Measurements from ENCODE around the gene GGNBP2.

Gene GGNBP2

GRCh38 chr17:36627101-36627500 lies 82.4 kb downstream of the GGNBP2 start:
- H3K27ac ChIP-seq: no peak overlapping the region
- no peaks in the 10 kb centered on the region for H3K27me3 ChIP-seq (ENCODE audit: control insufficient read depth, insufficient read depth, low read length)
- H3K36me3 ChIP-seq (ENCODE audit: control insufficient read depth, insufficient read depth, low read length): no peaks in the 10 kb centered on the region
- H3K79me2 ChIP-seq: no peaks in the 10 kb centered on the region
- H3K9me3 ChIP-seq (ENCODE audit: control insufficient read depth, low read length): no peaks in the 10 kb centered on the region
- H3K4me2 ChIP-seq (ENCODE audit: low read length): no peak overlapping the region
- no peak overlapping the region for H3K9ac ChIP-seq
- H2AFZ ChIP-seq: no peak overlapping the region
- TF ChIP-seq, protein P1, sequence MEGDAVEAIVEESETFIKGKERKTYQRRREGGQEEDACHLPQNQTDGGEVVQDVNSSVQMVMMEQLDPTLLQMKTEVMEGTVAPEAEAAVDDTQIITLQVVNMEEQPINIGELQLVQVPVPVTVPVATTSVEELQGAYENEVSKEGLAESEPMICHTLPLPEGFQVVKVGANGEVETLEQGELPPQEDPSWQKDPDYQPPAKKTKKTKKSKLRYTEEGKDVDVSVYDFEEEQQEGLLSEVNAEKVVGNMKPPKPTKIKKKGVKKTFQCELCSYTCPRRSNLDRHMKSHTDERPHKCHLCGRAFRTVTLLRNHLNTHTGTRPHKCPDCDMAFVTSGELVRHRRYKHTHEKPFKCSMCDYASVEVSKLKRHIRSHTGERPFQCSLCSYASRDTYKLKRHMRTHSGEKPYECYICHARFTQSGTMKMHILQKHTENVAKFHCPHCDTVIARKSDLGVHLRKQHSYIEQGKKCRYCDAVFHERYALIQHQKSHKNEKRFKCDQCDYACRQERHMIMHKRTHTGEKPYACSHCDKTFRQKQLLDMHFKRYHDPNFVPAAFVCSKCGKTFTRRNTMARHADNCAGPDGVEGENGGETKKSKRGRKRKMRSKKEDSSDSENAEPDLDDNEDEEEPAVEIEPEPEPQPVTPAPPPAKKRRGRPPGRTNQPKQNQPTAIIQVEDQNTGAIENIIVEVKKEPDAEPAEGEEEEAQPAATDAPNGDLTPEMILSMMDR (IDR thresholded peaks at IDR 0.05): no peak
- H3K4me1 ChIP-seq: no peaks in the 10 kb centered on the region
- H3K4me3 ChIP-seq (ENCODE audit: low read depth, low read length): no peak overlapping the region

DNA sequence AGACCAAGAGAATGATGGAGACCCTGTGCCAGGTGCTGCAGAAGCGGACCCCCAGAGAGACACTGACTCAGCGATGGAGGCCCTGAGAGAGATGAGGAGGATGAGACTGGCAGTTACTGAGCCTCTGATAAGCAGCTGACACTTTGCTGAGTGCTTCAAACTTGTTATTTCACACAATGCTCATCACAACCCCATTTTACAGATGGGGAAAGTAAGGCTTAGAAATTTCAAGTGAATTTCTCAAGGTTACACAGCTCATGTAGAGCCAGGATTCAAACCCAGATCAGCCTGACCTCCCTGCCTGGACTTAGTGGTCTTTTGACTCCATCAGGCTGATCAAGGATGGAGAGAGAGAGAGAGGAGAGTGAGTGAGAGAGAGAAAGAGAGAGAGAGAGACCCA lies 83.9 kb downstream of the GGNBP2 start:
- H3K4me3 ChIP-seq (ENCODE audit: low read depth, low read length): no peak overlapping the region
- no peaks in the 10 kb centered on the region for H3K79me2 ChIP-seq
- no peak overlapping the region for H3K9ac ChIP-seq
- no peak overlapping the region for H3K27ac ChIP-seq
- no peaks in the 10 kb centered on the region for H3K9me3 ChIP-seq (ENCODE audit: control insufficient read depth, low read length)
- no peaks in the 10 kb centered on the region for H3K27me3 ChIP-seq (ENCODE audit: control insufficient read depth, insufficient read depth, low read length)
- no peak overlapping the region for H3K4me2 ChIP-seq (ENCODE audit: low read length)
- TF ChIP-seq, protein P1 (IDR thresholded peaks at IDR 0.05): no peak
- no peaks in the 10 kb centered on the region for H3K36me3 ChIP-seq (ENCODE audit: control insufficient read depth, insufficient read depth, low read length)
- no peaks in the 10 kb centered on the region for H3K4me1 ChIP-seq
- no peak overlapping the region for H2AFZ ChIP-seq

DNA sequence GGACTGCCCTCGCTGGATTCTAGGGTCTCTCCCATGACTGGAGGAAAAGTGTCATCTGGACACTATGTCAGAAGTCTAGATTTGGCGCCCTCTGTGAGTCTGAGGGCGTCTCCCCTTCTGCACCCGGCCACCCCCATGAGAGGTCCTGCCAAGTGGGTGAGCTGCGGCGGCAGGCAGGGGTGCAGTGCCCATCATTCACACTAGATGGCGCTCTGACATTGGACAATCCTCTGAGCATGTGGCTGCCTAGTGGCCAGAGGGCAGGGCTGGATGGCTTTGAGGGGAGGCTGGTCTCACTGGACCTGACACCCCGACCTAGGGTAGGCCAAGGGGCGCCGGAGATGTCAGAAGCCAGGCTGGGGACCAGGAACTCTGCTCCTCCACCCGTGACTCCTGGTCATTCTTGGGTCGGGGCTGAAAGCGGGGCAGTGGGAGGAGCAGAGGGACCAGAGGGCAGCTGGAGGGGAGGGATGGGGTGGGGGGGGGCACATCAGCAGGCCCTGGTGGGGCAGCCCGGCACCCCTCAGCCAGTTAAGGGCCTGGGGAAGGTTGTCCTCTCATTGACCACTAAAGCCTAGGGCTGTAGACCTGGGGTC lies 84.6 kb downstream of the GGNBP2 start:
- no peaks in the 10 kb centered on the region for H3K4me1 ChIP-seq
- H3K4me2 ChIP-seq (ENCODE audit: low read length): no peak overlapping the region
- TF ChIP-seq, protein P1 (IDR thresholded peaks at IDR 0.05): peak; percentile 98
- no peaks in the 10 kb centered on the region for H3K79me2 ChIP-seq
- H3K27ac ChIP-seq: no peak overlapping the region
- no peaks in the 10 kb centered on the region for H3K27me3 ChIP-seq (ENCODE audit: control insufficient read depth, insufficient read depth, low read length)
- H2AFZ ChIP-seq: no peak overlapping the region
- no peaks in the 10 kb centered on the region for H3K9me3 ChIP-seq (ENCODE audit: control insufficient read depth, low read length)
- no peak overlapping the region for H3K4me3 ChIP-seq (ENCODE audit: low read depth, low read length)
- H3K36me3 ChIP-seq (ENCODE audit: control insufficient read depth, insufficient read depth, low read length): no peaks in the 10 kb centered on the region
- no peak overlapping the region for H3K9ac ChIP-seq

DNA sequence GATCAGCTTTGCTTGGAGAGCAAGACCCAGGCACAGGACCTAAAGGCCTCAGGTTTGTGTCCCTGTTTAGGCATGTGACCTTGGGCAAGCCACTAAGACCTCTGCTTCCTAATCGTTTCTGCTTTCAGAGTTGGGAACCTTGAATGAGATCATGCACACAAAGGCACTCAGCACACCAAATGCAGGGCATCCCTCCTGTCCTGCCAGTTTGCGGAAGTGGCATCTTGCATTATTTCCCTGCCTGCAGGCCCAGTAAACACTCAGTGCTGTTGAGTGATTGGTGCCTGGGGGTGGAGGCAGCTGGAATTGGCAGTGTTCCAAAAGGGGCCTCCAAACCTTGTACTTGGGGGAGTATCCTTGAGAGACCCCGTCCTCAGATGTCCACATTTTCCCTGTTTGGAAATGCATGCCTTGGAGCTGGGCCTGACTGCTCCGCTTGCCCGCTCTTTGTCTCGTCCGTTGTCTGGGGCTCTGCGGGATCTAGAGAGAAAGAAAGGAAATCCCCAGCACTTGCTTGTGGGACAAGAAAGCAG lies 85.3 kb downstream of the GGNBP2 start:
- H3K36me3 ChIP-seq (ENCODE audit: control insufficient read depth, insufficient read depth, low read length): no peaks in the 10 kb centered on the region
- H3K9ac ChIP-seq: no peak overlapping the region
- no peaks in the 10 kb centered on the region for H3K9me3 ChIP-seq (ENCODE audit: control insufficient read depth, low read length)
- H3K4me2 ChIP-seq (ENCODE audit: low read length): no peak overlapping the region
- no peaks in the 10 kb centered on the region for H3K4me1 ChIP-seq
- H3K79me2 ChIP-seq: no peaks in the 10 kb centered on the region
- TF ChIP-seq, protein P1 (IDR thresholded peaks at IDR 0.05): no peak
- H3K27me3 ChIP-seq (ENCODE audit: control insufficient read depth, insufficient read depth, low read length): no peaks in the 10 kb centered on the region
- no peak overlapping the region for H2AFZ ChIP-seq
- H3K27ac ChIP-seq: no peak overlapping the region
- H3K4me3 ChIP-seq (ENCODE audit: low read depth, low read length): no peak overlapping the region

GRCh38 chr17:36631022-36631421 lies 86.3 kb downstream of the GGNBP2 start:
- TF ChIP-seq, protein P1 (IDR thresholded peaks at IDR 0.05): no peak
- no peaks in the 10 kb centered on the region for H3K36me3 ChIP-seq (ENCODE audit: control insufficient read depth, insufficient read depth, low read length)
- no peaks in the 10 kb centered on the region for H3K4me1 ChIP-seq
- H3K27ac ChIP-seq: no peak overlapping the region
- no peaks in the 10 kb centered on the region for H3K79me2 ChIP-seq
- H3K4me3 ChIP-seq (ENCODE audit: low read depth, low read length): no peak overlapping the region
- H3K9me3 ChIP-seq (ENCODE audit: control insufficient read depth, low read length): no peaks in the 10 kb centered on the region
- no peaks in the 10 kb centered on the region for H3K27me3 ChIP-seq (ENCODE audit: control insufficient read depth, insufficient read depth, low read length)
- no peak overlapping the region for H2AFZ ChIP-seq
- no peak overlapping the region for H3K9ac ChIP-seq
- H3K4me2 ChIP-seq (ENCODE audit: low read length): no peak overlapping the region

Measured in parathyroid adenoma (tissue), 2 donors.